GM12878 (cell line): ENCODE measurements around the gene IQGAP1. TPM values are rescaled to one million over a fixed set of nuclear protein-coding genes. Genes with fewer than 3 reads are reported as not detected.

Experiments used
- ATAC-seq: fragments of 200-7000 bp; cut with Tn5 transposase; 3 replicates; pipeline ENCODE4 v1.9.1; 2020; ENCODE audit warnings: mild to moderate bottlenecking, moderate library complexity
- BruUV-seq: library from RNA; stranded (reverse); fragments of 400-500 nt; replicated peaks from 2 replicates; lab custom pipeline; 2021; lab: Mats Ljungman, UMichigan
- CTCF ChIA-PET: fragments of 300-600 bp; sonication (Branson Sonifier 250); formaldehyde crosslinking; extraction: SDS; loops from one replicate; lab custom pipeline; 2021; ENCODE audit warnings: inconsistent platforms; lab: Yijun Ruan, JAX
- POLR2A ChIA-PET: fragments of 350-600 bp; formaldehyde crosslinking; extraction: SDS; loops from one replicate; lab custom pipeline; 2021; ENCODE audit warnings: inconsistent platforms; lab: Charles Lee
- RAD21 ChIA-PET: fragments of 300-600 bp; sonication (Branson Sonifier 250); formaldehyde crosslinking; loops from one replicate; lab custom pipeline; 2023; ENCODE audit warnings: antibody characterized with exemption; ENCODE audit not compliant: unreplicated experiment; lab: Charles Lee
- SMC1A ChIA-PET: fragments of 300-600 bp; sonication (Branson Sonifier 250); formaldehyde crosslinking; loops from one replicate; lab custom pipeline; 2023; ENCODE audit not compliant: unreplicated experiment, uncharacterized antibody; lab: Charles Lee
- DNase-seq: peaks from one replicate; pipeline ENCODE4 v3.0.0-alpha.2; 2011; ENCODE audit warnings: low read depth, low spot score
- FAIRE-seq: peaks from 3 replicates; lab custom pipeline; 2011; peaks lifted over from hg19 to GRCh38; lab: Jason Lieb, UNC
- H2AFZ ChIP-seq: 2 replicates; pipeline ENCODE4 v1.6.0; 2011; ENCODE audit warnings: low read depth, low read length, control low read depth; ENCODE audit not compliant: control insufficient read depth
- H3K27ac ChIP-seq: 2 replicates; pipeline ENCODE4 v1.5.1; 2011; ENCODE audit warnings: control low read depth; ENCODE audit not compliant: control insufficient read depth, insufficient read depth
- H3K27me3 ChIP-seq, 2 experiments: replicated peaks in 1 of 2; 2 replicates each; pipeline versions ENCODE4 v1.6.0 to v1.6.1; 2011; ENCODE audit warnings: low read length in 1 of 2; ENCODE audit not compliant: control insufficient read depth in 2 of 2, insufficient read depth in 2 of 2
- H3K36me3 ChIP-seq, 2 experiments: 2 replicates each; pipeline ENCODE4 v1.5.1; 2011; ENCODE audit warnings: low read length in 1 of 2; ENCODE audit not compliant: control insufficient read depth in 2 of 2, insufficient read depth in 2 of 2
- H3K4me1 ChIP-seq: 2 replicates; pipeline ENCODE4 v1.6.1; 2011; ENCODE audit warnings: mild to moderate bottlenecking, low read length, moderate library complexity, mixed read lengths; ENCODE audit not compliant: control insufficient read depth, insufficient read depth
- H3K4me2 ChIP-seq: 2 replicates; pipeline ENCODE4 v1.6.0; 2011; ENCODE audit warnings: control low read depth; ENCODE audit not compliant: control insufficient read depth, insufficient read depth
- H3K4me3 ChIP-seq: fragments of 200-600 bp; sonication (generic); 2 replicates; pipeline ENCODE4 v1.5.1; 2016
- H3K79me2 ChIP-seq: 2 replicates; pipeline ENCODE4 v1.6.0; 2011; ENCODE audit warnings: low read length; ENCODE audit not compliant: control insufficient read depth, insufficient read depth
- H3K9ac ChIP-seq: 2 replicates; pipeline ENCODE4 v1.8.0; 2011; ENCODE audit warnings: low read length, control low read depth, mixed read lengths; ENCODE audit not compliant: control insufficient read depth, insufficient read depth
- H3K9me3 ChIP-seq: replicated peaks from 3 replicates; pipeline ENCODE4 v1.5.1; 2011; ENCODE audit warnings: mild to moderate bottlenecking, low read length; ENCODE audit not compliant: control insufficient read depth, insufficient read depth
- H4K20me1 ChIP-seq: 2 replicates; pipeline ENCODE4 v1.6.0; 2011; ENCODE audit not compliant: control insufficient read depth, insufficient read depth
- FOXK2 ChIP-seq: fragments of 450-650 bp; IDR thresholded peaks from 2 replicates; pipeline ENCODE4 v1.6.1; 2017; ENCODE audit warnings: mild to moderate bottlenecking, moderate library complexity
- GABPA ChIP-seq: IDR thresholded peaks from 2 replicates; pipeline ENCODE4 v1.6.1; 2014; ENCODE audit warnings: antibody characterized with exemption, low read depth, mild to moderate bottlenecking, inconsistent platforms
- MXI1 ChIP-seq: fragments of 150-350 bp; IDR thresholded peaks from 2 replicates; pipeline ENCODE4 v1.6.1; 2011; ENCODE audit warnings: low read depth, mild to moderate bottlenecking, inconsistent platforms, low read length, improper control_type of control experiment
- POU2F2 ChIP-seq: IDR thresholded peaks from 3 replicates; pipeline ENCODE4 v1.6.1; 2011; ENCODE audit warnings: low read depth, mild to moderate bottlenecking, low read length, borderline replicate concordance
- ZBED1 ChIP-seq: IDR thresholded peaks from 2 replicates; pipeline ENCODE4 v1.6.1; 2016; ENCODE audit warnings: borderline replicate concordance
- ZNF274 ChIP-seq: IDR thresholded peaks from one replicate; pipeline ENCODE4 v1.8.0; 2011; ENCODE audit not compliant: insufficient read length, insufficient read depth
- WGBS: methylation state at CpG from one replicate; pipeline ENCODE4 v1.1.6; 2016; ENCODE audit warnings: low lambda C conversion rate; ENCODE audit not compliant: insufficient replicate concordance, insufficient coverage; ENCODE audit errors: missing lambda C conversion rate; 5-methylcytosine and 5-hydroxymethylcytosine counted together
- in situ Hi-C: fragments of 300-500 bp; cut with MboI; formaldehyde crosslinking; loops from 9 replicates; pipeline ENCODE4 v1.14.3; 2018; ENCODE audit warnings: mixed read lengths
- intact Hi-C: fragments of 100-400 bp; cut with micrococcal nuclease; formaldehyde crosslinking; loops from one replicate; pipeline ENCODE4 v1.14.2; 2022; ENCODE audit not compliant: unreplicated experiment
- polyA plus RNA-seq, 11 experiments: library from polyadenylated mRNA; depleted of rRNA in 4 of 11; unstranded in 6 of 11; stranded (reverse) in 5 of 11; fragments of >200 nt; fragmentation: Nextera tagmentation in 4 of 11; fragmentation: Illumina TruSeq in 1 of 11; extraction: Ambion mirVana in 4 of 11; extraction: Trizol in 1 of 11; gene quantifications; 1 replicate in 1 of 11; 2 replicates in 10 of 11; pipeline versions ENCODE4 v1.2.1 to v1.2.3, GENCODE V29; 2011 to 2016; ENCODE audit warnings: inconsistent platforms in 2 of 11, missing spikeins in 2 of 11, low read depth in 1 of 11
- total RNA-seq, 4 experiments: library from RNA; depleted of rRNA in 3 of 4; stranded (reverse); fragments of >200 nt in 3 of 4; fragmentation: Illumina TruSeq in 1 of 4; extraction: Trizol in 1 of 4; gene quantifications; 2 replicates each; pipeline versions ENCODE4 v1.2.1 to v1.2.3, GENCODE V29; 2013 to 2021
- TF ChIP-seq, protein P1 (sequence below): fragments of 450-650 bp; IDR thresholded peaks from 2 replicates; pipeline ENCODE4 v1.6.1; 2017; ENCODE audit warnings: antibody characterized with exemption, mild to moderate bottlenecking, moderate library complexity

The IQGAP1 gene
- total and polyA plus RNA-seq, 10 of the 15 experiments (the other 5 are each of a cell fraction or from before 2014, with no cell fraction given) = 65.2 to 250 (median 112) TPM

DNA sequence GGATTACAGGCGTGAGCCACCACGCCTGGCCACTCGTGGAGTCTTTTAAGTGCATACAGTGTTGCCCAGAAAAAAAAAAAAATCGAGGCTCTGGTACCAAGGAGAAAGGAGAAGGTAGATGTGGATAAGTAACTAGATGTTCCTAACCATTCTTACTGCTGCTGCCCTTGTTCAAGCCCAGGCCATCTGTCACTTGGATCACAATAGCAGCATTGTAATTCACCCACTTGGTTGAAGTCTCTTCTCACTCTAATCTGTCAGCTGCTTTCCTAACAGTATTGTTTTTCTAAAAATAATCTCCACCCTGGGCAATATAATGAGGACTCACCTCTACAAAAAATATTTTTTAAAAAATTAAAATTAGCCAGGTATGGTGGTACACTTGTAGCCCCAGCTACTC is 83.7 kb downstream of the IQGAP1 start (continued):
- TF ChIP-seq MXI1 (no peak), ZBED1 (no peak)

DNA sequence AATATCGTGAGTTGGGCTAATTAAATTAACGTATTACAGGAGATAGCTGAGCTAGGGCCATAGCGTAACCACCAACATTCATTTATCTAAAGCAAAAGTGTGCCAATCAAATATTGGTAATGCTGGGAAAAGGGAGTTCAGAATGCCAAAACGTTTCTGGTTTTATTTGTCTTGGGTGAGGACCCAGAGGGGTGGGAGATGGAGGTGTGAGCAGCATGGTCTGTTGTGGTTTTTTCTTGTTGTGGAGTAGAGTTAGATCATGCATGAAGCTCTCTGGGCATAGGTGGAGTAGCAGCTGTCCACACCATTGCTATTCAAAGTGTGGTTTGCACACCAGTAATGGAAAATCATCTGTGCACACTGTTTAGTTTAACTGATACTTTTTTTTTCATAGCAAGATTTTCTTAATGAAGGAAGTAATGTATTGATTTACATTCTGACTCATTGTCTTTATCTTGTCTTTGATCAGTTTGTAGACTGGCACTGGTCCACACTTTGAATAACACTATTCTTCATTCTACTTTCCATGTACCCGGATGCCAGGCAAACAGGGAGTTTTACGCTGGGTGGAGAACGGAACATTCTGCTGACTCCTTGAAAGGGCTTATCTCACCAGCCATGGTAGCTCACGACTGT is 90.9 kb downstream of the IQGAP1 start:
- no peak overlapping the region for H3K9ac ChIP-seq
- no peak for FAIRE-seq
- DNase-seq = no peak
- CTCF ChIA-PET = interaction anchor here (0.7 to 2.5 kb wide), 8 partner anchors 19 to 186 kb away, joined by 3 to 20 read pairs (median 4); no protein-coding TSS in a partner anchor
- H3K27ac ChIP-seq = no peak overlapping the region
- 81% methylated on average over 8 of the region's 8 CpGs for WGBS
- no peak overlapping the region for H3K4me2 ChIP-seq
- RAD21 ChIA-PET = interaction anchor here (0.9 to 5.6 kb wide), 4 partner anchors 91 to 457 kb away, joined by 3 to 59 read pairs (median 5); partner anchors contain the start of gene IQGAP1
- no peaks in the 10 kb centered on the region for H3K9me3 ChIP-seq
- intact Hi-C loops = no loop called here
- ATAC-seq = no peak
- no peaks in the 10 kb centered on the region for H3K27me3 ChIP-seq
- no TSS peak for BruUV-seq
- SMC1A ChIA-PET = interaction anchor here (0.7 to 7.9 kb wide), 10 partner anchors 9 to 258 kb away, joined by 3 to 107 read pairs (median 4); no protein-coding TSS in a partner anchor
- POLR2A ChIA-PET = no interaction called here
- H4K20me1 ChIP-seq = no peaks in the 10 kb centered on the region
- H3K4me1 ChIP-seq = no peaks in the 10 kb centered on the region
- peaks cover 10 to 41% of the 10 kb centered on the region in 2 experiments for H3K36me3 ChIP-seq
- TF ChIP-seq GABPA (no peak), ZNF274 (no peak), FOXK2 (no peak), POU2F2 (no peak)
- TF ChIP-seq, protein P1, sequence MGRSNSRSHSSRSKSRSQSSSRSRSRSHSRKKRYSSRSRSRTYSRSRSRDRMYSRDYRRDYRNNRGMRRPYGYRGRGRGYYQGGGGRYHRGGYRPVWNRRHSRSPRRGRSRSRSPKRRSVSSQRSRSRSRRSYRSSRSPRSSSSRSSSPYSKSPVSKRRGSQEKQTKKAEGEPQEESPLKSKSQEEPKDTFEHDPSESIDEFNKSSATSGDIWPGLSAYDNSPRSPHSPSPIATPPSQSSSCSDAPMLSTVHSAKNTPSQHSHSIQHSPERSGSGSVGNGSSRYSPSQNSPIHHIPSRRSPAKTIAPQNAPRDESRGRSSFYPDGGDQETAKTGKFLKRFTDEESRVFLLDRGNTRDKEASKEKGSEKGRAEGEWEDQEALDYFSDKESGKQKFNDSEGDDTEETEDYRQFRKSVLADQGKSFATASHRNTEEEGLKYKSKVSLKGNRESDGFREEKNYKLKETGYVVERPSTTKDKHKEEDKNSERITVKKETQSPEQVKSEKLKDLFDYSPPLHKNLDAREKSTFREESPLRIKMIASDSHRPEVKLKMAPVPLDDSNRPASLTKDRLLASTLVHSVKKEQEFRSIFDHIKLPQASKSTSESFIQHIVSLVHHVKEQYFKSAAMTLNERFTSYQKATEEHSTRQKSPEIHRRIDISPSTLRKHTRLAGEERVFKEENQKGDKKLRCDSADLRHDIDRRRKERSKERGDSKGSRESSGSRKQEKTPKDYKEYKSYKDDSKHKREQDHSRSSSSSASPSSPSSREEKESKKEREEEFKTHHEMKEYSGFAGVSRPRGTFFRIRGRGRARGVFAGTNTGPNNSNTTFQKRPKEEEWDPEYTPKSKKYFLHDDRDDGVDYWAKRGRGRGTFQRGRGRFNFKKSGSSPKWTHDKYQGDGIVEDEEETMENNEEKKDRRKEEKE = no peak
- TF ChIP-seq, all 136 proteins: peak for 0
- in situ Hi-C loops = no loop called here
- H2AFZ ChIP-seq = no peak overlapping the region
- H3K79me2 ChIP-seq = no peaks in the 10 kb centered on the region
- H3K4me3 ChIP-seq = no peak overlapping the region
